Hematopoietic multipotent progenitor cell treated with erythropoietin and hydrocortisone succinate and interleukin-3 and kit ligand, for 6 days (in vitro differentiated cells): ENCODE results near the gene KCNQ5.

ENCODE experiments used
- DNase-seq: peaks from one replicate; pipeline ENCODE4 v3.0.0-alpha.2; 2015

The KCNQ5 gene

GRCh38 chr6:72748759-72749158, 126.9 kb downstream of the KCNQ5 start:
- DNase-seq: peak; percentile 41

GRCh38 chr6:72755752-72756151, 133.9 kb downstream of the KCNQ5 start:
- no peak for DNase-seq

- no peak for DNase-seq
Measured at GRCh38 chr6:72757048-72757447, 135.2 kb downstream of the KCNQ5 start.

GRCh38 chr6:72757926-72758325, 136.1 kb downstream of the KCNQ5 start:
- DNase-seq: no peak

- no peak for DNase-seq
Measured at GRCh38 chr6:72758901-72759300, 137.0 kb downstream of the KCNQ5 start.

GRCh38 chr6:72760114-72760793, 138.4 kb downstream of the KCNQ5 start:
- no peak for DNase-seq

- DNase-seq: no peak
Measured at GRCh38 chr6:72761761-72762160, 139.9 kb downstream of the KCNQ5 start.

- DNase-seq: no peak
Measured at GRCh38 chr6:72769459-72770125, 147.7 kb downstream of the KCNQ5 start.

- DNase-seq: no peak
Measured at GRCh38 chr6:72770959-72771358, 149.1 kb downstream of the KCNQ5 start.

GRCh38 chr6:72776456-72776855, 154.6 kb downstream of the KCNQ5 start:
- DNase-seq: no peak

GRCh38 chr6:72781624-72782023, 159.8 kb downstream of the KCNQ5 start:
- no peak for DNase-seq

GRCh38 chr6:72783035-72783434, 161.2 kb downstream of the KCNQ5 start:
- no peak for DNase-seq

- DNase-seq: no peak
Measured at GRCh38 chr6:72783666-72784065, 161.8 kb downstream of the KCNQ5 start.

- DNase-seq: no peak
Measured at GRCh38 chr6:72784071-72784470, 162.2 kb downstream of the KCNQ5 start.

GRCh38 chr6:72784581-72784980, 162.7 kb downstream of the KCNQ5 start:
- DNase-seq: no peak

- no peak for DNase-seq
Measured at GRCh38 chr6:72787391-72788031, 165.6 kb downstream of the KCNQ5 start.

- DNase-seq: no peak
Measured at GRCh38 chr6:72788188-72788587, 166.3 kb downstream of the KCNQ5 start.

- DNase-seq: no peak
Measured at GRCh38 chr6:72789145-72789544, 167.3 kb downstream of the KCNQ5 start.

GRCh38 chr6:72792692-72793091, 170.8 kb downstream of the KCNQ5 start:
- no peak for DNase-seq

GRCh38 chr6:72793641-72794395, 172.0 kb downstream of the KCNQ5 start:
- DNase-seq: no peak

- DNase-seq: no peak
Measured at GRCh38 chr6:72798196-72798595, 176.3 kb downstream of the KCNQ5 start.

- no peak for DNase-seq
Measured at GRCh38 chr6:72809746-72810379, 188.0 kb downstream of the KCNQ5 start.
